ENCODE results near the gene ZNF23.

ZNF23 gene

DNA sequence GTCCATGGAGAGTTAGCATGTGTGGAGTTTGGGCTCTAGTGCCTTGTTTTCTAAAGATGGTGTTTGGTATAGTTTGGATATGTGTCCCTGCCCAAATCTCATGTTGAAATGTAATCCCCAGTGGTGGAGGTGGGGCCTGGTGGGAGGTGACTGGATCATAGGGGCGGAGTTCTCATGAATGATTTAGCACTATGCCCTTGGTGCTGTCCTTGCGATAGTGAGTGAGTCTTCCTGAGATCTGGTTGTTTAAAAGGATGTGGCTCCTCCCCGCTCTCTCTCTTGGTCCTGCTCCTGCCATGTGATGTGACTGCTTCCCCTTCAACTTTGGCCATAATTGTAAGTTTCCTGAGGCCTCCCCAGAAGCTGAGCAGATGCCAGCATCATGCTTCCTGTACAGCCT, 36.0 kb upstream of the ZNF23 start:
- no peak overlapping the region for H3K4me3 ChIP-seq (replicated peaks; ENCODE audit: insufficient read depth, low read length)
- H3K27me3 ChIP-seq (ENCODE audit: insufficient read depth, poor library complexity, severe bottlenecking) = no peaks in the 10 kb centered on the region
- H3K27ac ChIP-seq (replicated peaks) = no peak overlapping the region
- no peak for DNase-seq (ENCODE audit: low read depth in 1 of 2, low spot score in 1 of 2)
- TF ChIP-seq POLR2AphosphoS5 (IDR thresholded peaks at IDR 0.05; ENCODE audit: low read depth) = no peak
- TF ChIP-seq SPI1 (IDR thresholded peaks at IDR 0.05; ENCODE audit: borderline replicate concordance, low read depth) = no peak
- TF ChIP-seq, protein P1, sequence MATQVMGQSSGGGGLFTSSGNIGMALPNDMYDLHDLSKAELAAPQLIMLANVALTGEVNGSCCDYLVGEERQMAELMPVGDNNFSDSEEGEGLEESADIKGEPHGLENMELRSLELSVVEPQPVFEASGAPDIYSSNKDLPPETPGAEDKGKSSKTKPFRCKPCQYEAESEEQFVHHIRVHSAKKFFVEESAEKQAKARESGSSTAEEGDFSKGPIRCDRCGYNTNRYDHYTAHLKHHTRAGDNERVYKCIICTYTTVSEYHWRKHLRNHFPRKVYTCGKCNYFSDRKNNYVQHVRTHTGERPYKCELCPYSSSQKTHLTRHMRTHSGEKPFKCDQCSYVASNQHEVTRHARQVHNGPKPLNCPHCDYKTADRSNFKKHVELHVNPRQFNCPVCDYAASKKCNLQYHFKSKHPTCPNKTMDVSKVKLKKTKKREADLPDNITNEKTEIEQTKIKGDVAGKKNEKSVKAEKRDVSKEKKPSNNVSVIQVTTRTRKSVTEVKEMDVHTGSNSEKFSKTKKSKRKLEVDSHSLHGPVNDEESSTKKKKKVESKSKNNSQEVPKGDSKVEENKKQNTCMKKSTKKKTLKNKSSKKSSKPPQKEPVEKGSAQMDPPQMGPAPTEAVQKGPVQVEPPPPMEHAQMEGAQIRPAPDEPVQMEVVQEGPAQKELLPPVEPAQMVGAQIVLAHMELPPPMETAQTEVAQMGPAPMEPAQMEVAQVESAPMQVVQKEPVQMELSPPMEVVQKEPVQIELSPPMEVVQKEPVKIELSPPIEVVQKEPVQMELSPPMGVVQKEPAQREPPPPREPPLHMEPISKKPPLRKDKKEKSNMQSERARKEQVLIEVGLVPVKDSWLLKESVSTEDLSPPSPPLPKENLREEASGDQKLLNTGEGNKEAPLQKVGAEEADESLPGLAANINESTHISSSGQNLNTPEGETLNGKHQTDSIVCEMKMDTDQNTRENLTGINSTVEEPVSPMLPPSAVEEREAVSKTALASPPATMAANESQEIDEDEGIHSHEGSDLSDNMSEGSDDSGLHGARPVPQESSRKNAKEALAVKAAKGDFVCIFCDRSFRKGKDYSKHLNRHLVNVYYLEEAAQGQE (IDR thresholded peaks at IDR 0.05; ENCODE audit: insufficient replicate concordance, low read depth) = no peak
- TF ChIP-seq, protein P2, sequence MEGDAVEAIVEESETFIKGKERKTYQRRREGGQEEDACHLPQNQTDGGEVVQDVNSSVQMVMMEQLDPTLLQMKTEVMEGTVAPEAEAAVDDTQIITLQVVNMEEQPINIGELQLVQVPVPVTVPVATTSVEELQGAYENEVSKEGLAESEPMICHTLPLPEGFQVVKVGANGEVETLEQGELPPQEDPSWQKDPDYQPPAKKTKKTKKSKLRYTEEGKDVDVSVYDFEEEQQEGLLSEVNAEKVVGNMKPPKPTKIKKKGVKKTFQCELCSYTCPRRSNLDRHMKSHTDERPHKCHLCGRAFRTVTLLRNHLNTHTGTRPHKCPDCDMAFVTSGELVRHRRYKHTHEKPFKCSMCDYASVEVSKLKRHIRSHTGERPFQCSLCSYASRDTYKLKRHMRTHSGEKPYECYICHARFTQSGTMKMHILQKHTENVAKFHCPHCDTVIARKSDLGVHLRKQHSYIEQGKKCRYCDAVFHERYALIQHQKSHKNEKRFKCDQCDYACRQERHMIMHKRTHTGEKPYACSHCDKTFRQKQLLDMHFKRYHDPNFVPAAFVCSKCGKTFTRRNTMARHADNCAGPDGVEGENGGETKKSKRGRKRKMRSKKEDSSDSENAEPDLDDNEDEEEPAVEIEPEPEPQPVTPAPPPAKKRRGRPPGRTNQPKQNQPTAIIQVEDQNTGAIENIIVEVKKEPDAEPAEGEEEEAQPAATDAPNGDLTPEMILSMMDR (IDR thresholded peaks at IDR 0.05; ENCODE audit: insufficient read depth, low read length) = no peak
- no peak for TF ChIP-seq GABPA (IDR thresholded peaks at IDR 0.05; ENCODE audit: low read depth)

DNA sequence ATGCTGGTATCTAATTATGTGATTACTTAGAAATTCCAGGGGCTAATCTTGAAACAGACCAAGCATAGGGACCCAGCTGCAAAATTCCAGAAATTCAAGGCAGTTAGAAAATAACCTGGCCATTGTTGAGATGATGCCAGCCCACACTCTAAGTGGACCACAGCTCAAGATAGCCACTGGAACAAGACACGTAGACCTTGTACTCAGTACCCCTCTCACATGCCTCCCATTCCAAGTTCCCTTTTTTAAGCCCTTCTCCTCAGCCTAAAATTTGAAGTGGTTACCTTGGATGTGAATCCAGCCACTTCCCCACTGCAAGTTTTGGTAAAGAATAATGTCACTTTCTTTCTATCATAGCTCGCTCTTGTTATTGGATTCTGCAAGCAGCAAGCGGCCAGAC, 31.2 kb upstream of the ZNF23 start:
- Histone ChIP-seq H3K27me3 (ENCODE audit: insufficient read depth, poor library complexity, severe bottlenecking) (no peaks in the 10 kb centered on the region), H3K4me3 (replicated peaks; ENCODE audit: insufficient read depth, low read length) (no peak overlapping the region), H3K27ac (replicated peaks) (no peak overlapping the region)
- TF ChIP-seq, protein P2 (IDR thresholded peaks at IDR 0.05; ENCODE audit: insufficient read depth, low read length) = no peak
- no peak for TF ChIP-seq SPI1 (IDR thresholded peaks at IDR 0.05; ENCODE audit: borderline replicate concordance, low read depth)
- no peak for TF ChIP-seq POLR2AphosphoS5 (IDR thresholded peaks at IDR 0.05; ENCODE audit: low read depth)
- TF ChIP-seq GABPA (IDR thresholded peaks at IDR 0.05; ENCODE audit: low read depth) = no peak
- TF ChIP-seq, protein P1 (IDR thresholded peaks at IDR 0.05; ENCODE audit: insufficient replicate concordance, low read depth) = no peak
- DNase-seq (ENCODE audit: low read depth in 1 of 2, low spot score in 1 of 2) = no peak

DNA sequence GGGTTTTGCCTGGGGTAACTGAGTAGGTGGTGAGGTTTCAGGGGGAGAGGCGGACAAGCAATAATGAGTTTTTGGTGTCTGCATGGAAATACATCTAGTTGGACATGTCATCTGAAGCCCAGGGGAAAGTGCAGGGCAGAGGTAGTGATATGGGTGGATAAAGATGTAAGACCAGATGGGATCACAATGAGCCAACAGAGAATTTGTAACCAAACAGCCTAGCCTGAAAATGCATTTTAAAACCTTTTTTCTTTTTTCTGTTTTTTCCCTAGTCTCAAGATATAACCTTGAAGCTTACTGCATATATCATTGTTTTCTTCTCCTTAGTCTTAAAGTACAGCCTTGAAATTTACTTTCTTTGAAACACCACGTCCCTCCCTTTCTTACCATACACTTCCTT, 30.7 kb upstream of the ZNF23 start:
- Histone ChIP-seq H3K4me3 (replicated peaks; ENCODE audit: insufficient read depth, low read length) (no peak overlapping the region), H3K27ac (replicated peaks) (no peak overlapping the region), H3K27me3 (ENCODE audit: insufficient read depth, poor library complexity, severe bottlenecking) (no peaks in the 10 kb centered on the region)
- TF ChIP-seq, protein P2 (IDR thresholded peaks at IDR 0.05; ENCODE audit: insufficient read depth, low read length) = no peak
- TF ChIP-seq, protein P1 (IDR thresholded peaks at IDR 0.05; ENCODE audit: insufficient replicate concordance, low read depth) = no peak
- TF ChIP-seq SPI1 (IDR thresholded peaks at IDR 0.05; ENCODE audit: borderline replicate concordance, low read depth) (no peak), GABPA (IDR thresholded peaks at IDR 0.05; ENCODE audit: low read depth) (no peak), POLR2AphosphoS5 (IDR thresholded peaks at IDR 0.05; ENCODE audit: low read depth) (no peak)
- DNase-seq (ENCODE audit: low read depth in 1 of 2, low spot score in 1 of 2) = no peak

Data from HL-60 (cell line).